Measurements from ENCODE around the gene TCF7L1.
"Not testable (repeated sequence)": the region's sequence is repeated elsewhere in the genome, so short reads cannot be mapped to it uniquely, and the experiment has no call there.

The TCF7L1 gene

GRCh38 chr2:85145116-85145820 lies 12.1 kb downstream of the TCF7L1 start:
- Histone ChIP-seq H3K4me3 (ENCODE audit: low read depth in 1 of 5, low read length in 5 of 5) (no peak overlapping the region), H3K9ac (ENCODE audit: low read length in 5 of 5) (no peak overlapping the region), H3K27ac (ENCODE audit: low read depth, low read length) (no peak overlapping the region), H3K9me3 (ENCODE audit: control insufficient read depth in 5 of 5, low read length in 5 of 5) (no peaks in the 10 kb centered on the region), H3K4me1 (ENCODE audit: control insufficient read depth in 5 of 5, insufficient read depth in 5 of 5, low read length in 5 of 5) (peaks cover 0 to 10% (median 3%) of the 10 kb centered on the region in 5 donors), H3K36me3 (ENCODE audit: control insufficient read depth in 5 of 5, insufficient read depth in 5 of 5, low read length in 5 of 5) (peaks cover 0 to 9% (median 7%) of the 10 kb centered on the region in 5 donors), H3K27me3 (ENCODE audit: control insufficient read depth in 5 of 5, insufficient read depth in 4 of 5, low read length in 5 of 5) (no peaks in the 10 kb centered on the region)

GRCh38 chr2:85148190-85148589 lies 15.0 kb downstream of the TCF7L1 start:
- Histone ChIP-seq H3K9me3 (ENCODE audit: control insufficient read depth in 5 of 5, low read length in 5 of 5) (no peaks in the 10 kb centered on the region), H3K4me3 (ENCODE audit: low read depth in 1 of 5, low read length in 5 of 5) (no peak overlapping the region), H3K27ac (ENCODE audit: low read depth, low read length) (no peak overlapping the region)

DNA sequence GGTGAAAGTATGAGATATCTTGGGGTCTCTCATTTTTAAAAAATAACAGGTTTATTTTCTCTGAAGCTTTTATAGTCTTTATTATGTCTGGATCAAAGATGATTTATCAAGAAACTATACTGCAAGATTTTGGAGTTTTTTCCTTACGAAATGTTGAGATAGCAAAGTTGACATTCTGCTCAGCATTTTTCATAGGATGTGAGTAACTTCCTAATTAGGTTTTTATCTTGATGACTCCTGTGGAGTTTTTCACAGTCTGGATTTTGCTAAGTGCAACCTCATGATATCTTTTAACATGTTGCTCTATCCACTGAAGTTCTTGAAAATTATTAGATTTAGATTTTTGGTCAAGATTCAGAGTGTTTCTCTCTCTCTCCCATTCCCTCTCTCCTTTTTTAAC lies 17.8 kb downstream of the TCF7L1 start:
- H3K4me1 ChIP-seq (ENCODE audit: control insufficient read depth in 5 of 5, insufficient read depth in 5 of 5, low read length in 5 of 5): peaks cover 2 to 18% (median 12%) of the 10 kb centered on the region in 5 donors

More at GRCh38 chr2:85148190-85148589, 15.0 kb downstream of the TCF7L1 start:
- Histone ChIP-seq H3K36me3 (ENCODE audit: control insufficient read depth in 5 of 5, insufficient read depth in 5 of 5, low read length in 5 of 5) (no peaks in the 10 kb centered on the region), H3K4me1 (ENCODE audit: control insufficient read depth in 5 of 5, insufficient read depth in 5 of 5, low read length in 5 of 5) (peaks cover 0 to 5% (median 3%) of the 10 kb centered on the region in 5 donors), H3K27me3 (ENCODE audit: control insufficient read depth in 5 of 5, insufficient read depth in 4 of 5, low read length in 5 of 5) (no peaks in the 10 kb centered on the region), H3K9ac (ENCODE audit: low read length in 5 of 5) (no peak overlapping the region)

GRCh38 chr2:85152895-85153294 lies 19.7 kb downstream of the TCF7L1 start:
- Histone ChIP-seq H3K4me3 (ENCODE audit: low read depth in 1 of 5, low read length in 5 of 5) (no peak overlapping the region), H3K27me3 (ENCODE audit: control insufficient read depth in 5 of 5, insufficient read depth in 4 of 5, low read length in 5 of 5) (no peaks in the 10 kb centered on the region), H3K9me3 (ENCODE audit: control insufficient read depth in 5 of 5, low read length in 5 of 5) (no peaks in the 10 kb centered on the region), H3K27ac (ENCODE audit: low read depth, low read length) (no peak overlapping the region), H3K4me1 (ENCODE audit: control insufficient read depth in 5 of 5, insufficient read depth in 5 of 5, low read length in 5 of 5) (peaks cover 7 to 36% (median 22%) of the 10 kb centered on the region in 5 donors), H3K36me3 (ENCODE audit: control insufficient read depth in 5 of 5, insufficient read depth in 5 of 5, low read length in 5 of 5) (no peaks in the 10 kb centered on the region), H3K9ac (ENCODE audit: low read length in 5 of 5) (no peak overlapping the region)

More for the DNA sequence above, 17.8 kb downstream of the TCF7L1 start:
- no peak overlapping the region for H3K27ac ChIP-seq (ENCODE audit: low read depth, low read length)
- no peaks in the 10 kb centered on the region for H3K36me3 ChIP-seq (ENCODE audit: control insufficient read depth in 5 of 5, insufficient read depth in 5 of 5, low read length in 5 of 5)
- no peaks in the 10 kb centered on the region for H3K9me3 ChIP-seq (ENCODE audit: control insufficient read depth in 5 of 5, low read length in 5 of 5)
- H3K27me3 ChIP-seq (ENCODE audit: control insufficient read depth in 5 of 5, insufficient read depth in 4 of 5, low read length in 5 of 5): no peaks in the 10 kb centered on the region
- H3K4me3 ChIP-seq (ENCODE audit: low read depth in 1 of 5, low read length in 5 of 5): no peak overlapping the region
- H3K9ac ChIP-seq (ENCODE audit: low read length in 5 of 5): no peak overlapping the region

GRCh38 chr2:85154048-85154753 lies 21.0 kb downstream of the TCF7L1 start:
- Histone ChIP-seq H3K4me1 (ENCODE audit: control insufficient read depth in 5 of 5, insufficient read depth in 5 of 5, low read length in 5 of 5) (peaks cover 11 to 48% (median 33%) of the 10 kb centered on the region in 5 donors), H3K27me3 (ENCODE audit: control insufficient read depth in 5 of 5, insufficient read depth in 4 of 5, low read length in 5 of 5) (no peaks in the 10 kb centered on the region), H3K9me3 (ENCODE audit: control insufficient read depth in 5 of 5, low read length in 5 of 5) (no peaks in the 10 kb centered on the region), H3K36me3 (ENCODE audit: control insufficient read depth in 5 of 5, insufficient read depth in 5 of 5, low read length in 5 of 5) (no peaks in the 10 kb centered on the region), H3K9ac (ENCODE audit: low read length in 5 of 5) (no peak overlapping the region), H3K4me3 (ENCODE audit: low read depth in 1 of 5, low read length in 5 of 5) (no peak overlapping the region), H3K27ac (ENCODE audit: low read depth, low read length) (no peak overlapping the region)

GRCh38 chr2:85155082-85155481 lies 21.9 kb downstream of the TCF7L1 start:
- peaks cover 13 to 57% (median 42%) of the 10 kb centered on the region in 5 donors for H3K4me1 ChIP-seq (ENCODE audit: control insufficient read depth in 5 of 5, insufficient read depth in 5 of 5, low read length in 5 of 5)
- H3K9ac ChIP-seq (ENCODE audit: low read length in 5 of 5); H3K9me3 ChIP-seq (ENCODE audit: control insufficient read depth in 5 of 5, low read length in 5 of 5); H3K27ac ChIP-seq (ENCODE audit: low read depth, low read length); H3K4me3 ChIP-seq (ENCODE audit: low read depth in 1 of 5, low read length in 5 of 5); H3K27me3 ChIP-seq (ENCODE audit: control insufficient read depth in 5 of 5, insufficient read depth in 4 of 5, low read length in 5 of 5); H3K36me3 ChIP-seq (ENCODE audit: control insufficient read depth in 5 of 5, insufficient read depth in 5 of 5, low read length in 5 of 5): not testable (repeated sequence)

GRCh38 chr2:85156153-85156552 lies 23.0 kb downstream of the TCF7L1 start:
- Histone ChIP-seq H3K27me3 (ENCODE audit: control insufficient read depth in 5 of 5, insufficient read depth in 4 of 5, low read length in 5 of 5) (no peaks in the 10 kb centered on the region), H3K27ac (ENCODE audit: low read depth, low read length) (no peak overlapping the region), H3K9me3 (ENCODE audit: control insufficient read depth in 5 of 5, low read length in 5 of 5) (no peaks in the 10 kb centered on the region), H3K36me3 (ENCODE audit: control insufficient read depth in 5 of 5, insufficient read depth in 5 of 5, low read length in 5 of 5) (no peaks in the 10 kb centered on the region), H3K9ac (ENCODE audit: low read length in 5 of 5) (no peak overlapping the region), H3K4me3 (ENCODE audit: low read depth in 1 of 5, low read length in 5 of 5) (peak overlapping the region in 1 of 5 donors; percentile 9), H3K4me1 (ENCODE audit: control insufficient read depth in 5 of 5, insufficient read depth in 5 of 5, low read length in 5 of 5) (peaks cover 17 to 64% (median 49%) of the 10 kb centered on the region in 5 donors)

GRCh38 chr2:85156619-85157018 lies 23.4 kb downstream of the TCF7L1 start:
- no peaks in the 10 kb centered on the region for H3K27me3 ChIP-seq (ENCODE audit: control insufficient read depth in 5 of 5, insufficient read depth in 4 of 5, low read length in 5 of 5)
- H3K4me3 ChIP-seq (ENCODE audit: low read depth in 1 of 5, low read length in 5 of 5): peak overlapping the region in 1 of 5 donors; percentile 9
- no peaks in the 10 kb centered on the region for H3K36me3 ChIP-seq (ENCODE audit: control insufficient read depth in 5 of 5, insufficient read depth in 5 of 5, low read length in 5 of 5)
- H3K9ac ChIP-seq (ENCODE audit: low read length in 5 of 5): no peak overlapping the region
- H3K9me3 ChIP-seq (ENCODE audit: control insufficient read depth in 5 of 5, low read length in 5 of 5): no peaks in the 10 kb centered on the region
- H3K27ac ChIP-seq (ENCODE audit: low read depth, low read length): no peak overlapping the region
- peaks cover 21 to 69% (median 54%) of the 10 kb centered on the region in 5 donors for H3K4me1 ChIP-seq (ENCODE audit: control insufficient read depth in 5 of 5, insufficient read depth in 5 of 5, low read length in 5 of 5)

GRCh38 chr2:85157345-85157744 lies 24.2 kb downstream of the TCF7L1 start:
- H3K9me3 ChIP-seq (ENCODE audit: control insufficient read depth in 5 of 5, low read length in 5 of 5): no peaks in the 10 kb centered on the region
- H3K36me3 ChIP-seq (ENCODE audit: control insufficient read depth in 5 of 5, insufficient read depth in 5 of 5, low read length in 5 of 5): no peaks in the 10 kb centered on the region
- H3K27ac ChIP-seq (ENCODE audit: low read depth, low read length): no peak overlapping the region
- H3K9ac ChIP-seq (ENCODE audit: low read length in 5 of 5): no peak overlapping the region
- no peaks in the 10 kb centered on the region for H3K27me3 ChIP-seq (ENCODE audit: control insufficient read depth in 5 of 5, insufficient read depth in 4 of 5, low read length in 5 of 5)
- H3K4me1 ChIP-seq (ENCODE audit: control insufficient read depth in 5 of 5, insufficient read depth in 5 of 5, low read length in 5 of 5): peaks cover 23 to 76% (median 60%) of the 10 kb centered on the region in 5 donors
- no peak overlapping the region for H3K4me3 ChIP-seq (ENCODE audit: low read depth in 1 of 5, low read length in 5 of 5)

DNA sequence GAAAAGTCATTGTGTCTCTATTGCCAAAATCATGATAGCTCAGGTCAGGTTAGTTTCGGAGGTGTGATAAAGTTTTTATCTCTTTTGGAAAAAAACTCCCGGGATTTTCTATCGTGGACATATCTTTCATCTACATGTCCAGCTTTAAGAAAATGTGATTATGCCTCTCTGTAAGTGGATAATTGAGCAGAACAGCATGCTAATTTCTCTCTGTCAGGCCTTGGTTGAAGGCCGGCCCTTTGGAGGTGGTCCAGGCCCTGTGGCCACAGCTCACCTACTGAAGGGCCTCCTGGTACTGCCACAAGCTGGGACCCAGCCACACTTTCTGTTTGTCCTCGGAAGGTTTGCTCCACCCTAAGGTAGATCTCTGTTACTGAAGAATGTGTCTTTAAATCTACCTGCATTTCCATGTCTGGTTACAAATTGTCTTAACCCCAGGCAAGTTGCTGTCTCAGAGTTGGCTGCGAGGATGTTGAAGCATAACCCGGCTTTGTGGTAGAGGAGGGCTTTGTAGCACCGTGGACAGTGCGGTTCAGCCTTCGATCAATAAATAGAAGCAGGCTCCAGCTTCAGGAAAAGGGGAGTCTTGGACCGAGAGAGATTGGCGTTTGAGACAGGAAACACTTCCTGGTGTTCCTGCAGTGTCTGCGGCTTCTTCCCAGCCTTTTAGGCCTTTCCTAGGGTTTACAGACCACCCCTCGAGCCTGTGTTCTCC lies 25.5 kb downstream of the TCF7L1 start:
- Histone ChIP-seq H3K4me3 (ENCODE audit: low read depth in 1 of 5, low read length in 5 of 5) (no peak overlapping the region), H3K27ac (ENCODE audit: low read depth, low read length) (peak overlapping the region; percentile 35), H3K4me1 (ENCODE audit: control insufficient read depth in 5 of 5, insufficient read depth in 5 of 5, low read length in 5 of 5) (peaks cover 28 to 90% (median 74%) of the 10 kb centered on the region in 5 donors), H3K27me3 (ENCODE audit: control insufficient read depth in 5 of 5, insufficient read depth in 4 of 5, low read length in 5 of 5) (no peaks in the 10 kb centered on the region), H3K9ac (ENCODE audit: low read length in 5 of 5) (peak overlapping the region in 2 of 5 donors; percentile 10 to 35), H3K9me3 (ENCODE audit: control insufficient read depth in 5 of 5, low read length in 5 of 5) (no peaks in the 10 kb centered on the region), H3K36me3 (ENCODE audit: control insufficient read depth in 5 of 5, insufficient read depth in 5 of 5, low read length in 5 of 5) (no peaks in the 10 kb centered on the region)
